GM19467 (cell line): Measurements from ENCODE around the gene CEP63.

Experiments used
- ATAC-seq: cut with Tn5 transposase; IDR thresholded peaks from one replicate; pipeline ENCODE4 v1.9.1; 2021; ENCODE audit warnings: mild to moderate bottlenecking, moderate library complexity; ENCODE audit not compliant: unreplicated experiment

Gene CEP63

GRCh38 chr3:134466331-134466730 is 19.5 kb upstream of the CEP63 start:
- ATAC-seq: no peak

GRCh38 chr3:134468519-134468918 is 17.3 kb upstream of the CEP63 start:
- ATAC-seq: no peak

- no peak for ATAC-seq
These were observed 14.2 kb upstream of the CEP63 start for GRCh38 chr3:134471521-134472193.

- no peak for ATAC-seq
These were observed 13.0 kb upstream of the CEP63 start for GRCh38 chr3:134472831-134473230.

GRCh38 chr3:134473868-134474546 is 11.8 kb upstream of the CEP63 start:
- no peak for ATAC-seq

- no peak for ATAC-seq
These were observed 10.9 kb upstream of the CEP63 start for GRCh38 chr3:134474956-134475355.

GRCh38 chr3:134476306-134476705 is 9.6 kb upstream of the CEP63 start:
- no peak for ATAC-seq

GRCh38 chr3:134477002-134477401 is 8.9 kb upstream of the CEP63 start:
- no peak for ATAC-seq

GRCh38 chr3:134477938-134478337 is 7.9 kb upstream of the CEP63 start:
- no peak for ATAC-seq

GRCh38 chr3:134480546-134480945 is 5.3 kb upstream of the CEP63 start:
- no peak for ATAC-seq

GRCh38 chr3:134481166-134481565 is 4.7 kb upstream of the CEP63 start:
- ATAC-seq: no peak

GRCh38 chr3:134482622-134483021 is 3.2 kb upstream of the CEP63 start:
- no peak for ATAC-seq

- ATAC-seq: no peak
These were observed 2.5 kb upstream of the CEP63 start for GRCh38 chr3:134483195-134483900.

GRCh38 chr3:134485075-134485717 is 661 bp upstream of the CEP63 start:
- peak; percentile 5 for ATAC-seq

GRCh38 chr3:134486577-134487041 is 752 bp downstream of the CEP63 start:
- no peak for ATAC-seq

GRCh38 chr3:134487406-134487805 is 1.5 kb downstream of the CEP63 start:
- no peak for ATAC-seq

- ATAC-seq: no peak
These were observed 8.6 kb downstream of the CEP63 start for GRCh38 chr3:134494495-134494894.

GRCh38 chr3:134495980-134496379 is 10.1 kb downstream of the CEP63 start:
- ATAC-seq: no peak

GRCh38 chr3:134496471-134497071 is 10.7 kb downstream of the CEP63 start:
- no peak for ATAC-seq

- no peak for ATAC-seq
These were observed 17.4 kb downstream of the CEP63 start for GRCh38 chr3:134503266-134503665.

GRCh38 chr3:134504132-134504531 is 18.3 kb downstream of the CEP63 start:
- ATAC-seq: no peak
